Muscle of leg (tissue), 9 donors: ENCODE data around the gene ARMH4. TPM values are rescaled to one million over a fixed set of nuclear protein-coding genes. Genes with fewer than 3 reads are reported as not detected.

Experiments
- polyA plus RNA-seq, 8 donors: library from polyadenylated mRNA; unstranded; fragments of 120-200 nt; gene quantifications; one replicate each; pipeline versions ENCODE4 v1.2.1 to v1.2.3, GENCODE V29; 2013; ENCODE audit warnings: inconsistent platforms in 1 of 8, low replicate concordance in 1 of 8; ENCODE audit not compliant: insufficient read length in 8 of 8, insufficient read depth in 1 of 8
- total RNA-seq: library from RNA; stranded (reverse); fragments of 120-200 nt; gene quantifications from one replicate; pipeline ENCODE4 v1.2.4, GENCODE V29; 2013

The ARMH4 gene
- total and polyA plus RNA-seq, 9 donors: 4.8 to 17.6 (median 8.8) TPM

Other genes starting within 250 kb of the ARMH4 start
- gene ACTR10, start 47.9 kb upstream of the ARMH4 start, total RNA-seq: 67.7 TPM
- gene ACTR10, start 47.9 kb upstream of the ARMH4 start, polyA plus RNA-seq: 10 to 100 TPM; 59.4 to 74.8 (median 69.3) TPM
- 56.3 TPM for gene PSMA3, start 92.6 kb upstream of the ARMH4 start, total RNA-seq
- gene PSMA3, start 92.6 kb upstream of the ARMH4 start, polyA plus RNA-seq: 100 to 1,000 TPM in 1 of 8 donors, 10 to 100 TPM in 7; 82.0 to 104 (median 89.3) TPM
- 11.3 TPM for gene ARID4A, start 146.3 kb upstream of the ARMH4 start, total RNA-seq
- gene ARID4A, start 146.3 kb upstream of the ARMH4 start, polyA plus RNA-seq: 10 to 100 TPM in 7 of 8 donors, 1 to 10 TPM in 1; 9.2 to 15.4 (median 13.7) TPM
- not detected for gene TOMM20L, start 243.7 kb upstream of the ARMH4 start, total RNA-seq
- gene TOMM20L, start 243.7 kb upstream of the ARMH4 start, polyA plus RNA-seq: under 1 TPM in 7 of 8 donors, not detected in 1; 0.44 to 0.90 (median 0.78) TPM